Measurements from ENCODE around the gene HECTD1. TPM values are rescaled to one million over a fixed set of nuclear protein-coding genes. Genes with fewer than 3 reads are reported as not detected.
"Not testable (repeated sequence)": the region's sequence is repeated elsewhere in the genome, so short reads cannot be mapped to it uniquely, and the experiment has no call there.

Gene HECTD1
- total RNA-seq, 1 donor from 2014 or later = 174 TPM

DNA sequence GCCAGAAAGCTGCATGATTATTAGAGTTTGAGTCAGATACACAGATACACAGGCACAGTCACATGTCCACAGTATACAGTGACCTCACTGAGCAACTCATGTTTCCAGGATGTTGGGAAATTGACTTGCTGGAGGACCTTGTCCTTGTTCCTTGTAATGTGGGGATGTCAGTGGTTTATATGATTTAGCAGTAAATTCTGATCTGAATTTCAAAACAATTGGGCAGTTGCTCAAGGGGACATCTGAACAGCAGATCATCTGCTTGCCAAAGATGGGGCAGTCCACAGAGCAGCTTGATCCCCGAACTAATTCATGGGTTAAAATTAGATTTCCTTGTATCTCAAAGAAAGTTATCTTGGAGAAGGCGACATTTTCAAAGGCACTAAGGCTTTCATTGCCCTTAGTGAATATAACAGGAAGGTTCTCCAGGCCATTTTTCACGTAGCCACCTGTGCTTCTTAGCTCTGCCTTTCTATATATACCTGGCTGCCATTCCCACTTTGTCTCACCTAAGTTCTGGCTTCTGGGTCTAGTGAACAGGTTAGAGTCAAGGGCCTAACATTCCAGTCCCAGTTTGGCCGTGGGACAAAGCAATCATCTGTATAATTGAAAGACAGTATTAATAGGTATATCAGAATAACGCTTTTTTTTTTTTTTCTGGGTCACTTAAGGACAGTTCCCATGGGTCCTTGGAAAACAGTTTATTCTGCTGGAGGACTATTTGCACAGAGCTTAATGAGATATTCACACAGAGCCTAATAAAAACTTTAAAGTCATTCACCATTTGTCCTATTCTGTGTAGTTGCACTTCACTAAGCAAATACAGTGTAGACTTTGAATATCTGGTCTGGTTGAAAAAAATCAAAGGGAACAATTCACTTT lies 116.5 kb downstream of the HECTD1 start:
- peak; percentile 90 for ATAC-seq

DNA sequence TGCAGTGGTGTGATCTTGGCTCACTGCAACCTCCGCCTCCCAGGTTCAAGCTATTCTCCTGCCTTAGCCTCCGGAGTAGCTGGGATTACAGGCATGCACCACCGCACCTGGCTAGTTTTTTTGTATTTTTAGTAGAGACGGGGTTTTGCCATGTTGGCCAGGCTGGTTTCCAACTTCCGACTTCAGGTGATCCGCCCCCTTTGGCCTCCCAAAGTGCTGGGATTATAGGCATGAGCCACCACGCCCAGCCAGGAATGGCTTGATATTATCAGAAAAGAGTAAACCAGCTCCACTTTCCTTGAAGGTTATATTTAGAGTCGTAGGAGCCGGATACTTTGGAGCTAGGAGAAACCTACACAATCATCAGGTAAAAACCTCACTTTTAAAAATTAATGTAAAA lies 121.1 kb downstream of the HECTD1 start:
- not testable (repeated sequence) for ATAC-seq

DNA sequence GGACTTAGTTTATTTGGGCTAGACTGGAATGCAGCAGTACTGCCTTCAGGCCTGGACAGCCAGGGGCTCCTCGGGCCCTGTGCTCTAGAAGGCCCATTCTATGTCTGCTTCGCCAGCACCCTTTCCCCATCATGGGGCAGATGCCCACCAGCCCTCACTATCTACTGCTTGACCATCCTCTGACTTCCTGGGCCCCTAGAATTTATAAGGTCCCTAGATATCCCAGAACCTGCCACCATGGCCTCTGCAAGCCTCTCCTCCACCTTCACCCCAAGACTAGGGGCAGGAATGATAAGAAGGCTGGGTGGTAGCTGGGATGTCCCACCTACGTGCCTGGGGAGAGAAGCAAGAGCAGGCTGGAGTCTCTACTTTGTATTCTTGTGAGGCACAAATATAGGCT lies 122.6 kb downstream of the HECTD1 start:
- ATAC-seq = no peak

DNA sequence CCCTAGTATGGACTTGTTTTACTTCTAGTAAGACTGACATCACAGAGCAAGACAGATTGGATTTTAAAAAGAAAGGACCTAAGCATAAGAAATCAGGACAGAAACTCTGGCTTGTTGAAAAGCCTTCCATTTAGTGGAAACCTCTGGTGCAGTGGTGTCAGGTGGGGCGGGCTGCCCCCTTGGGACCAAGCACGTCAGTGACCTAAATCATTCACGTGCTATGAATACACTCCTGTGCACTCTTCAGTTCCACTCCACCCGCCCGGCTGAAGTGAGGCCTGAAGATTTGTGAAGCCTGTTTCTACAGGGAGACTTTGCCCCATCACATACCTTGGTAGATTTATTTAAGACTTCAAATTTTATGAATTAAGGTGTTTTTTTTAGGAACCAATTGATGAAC lies 123.2 kb downstream of the HECTD1 start:
- no peak for ATAC-seq

DNA sequence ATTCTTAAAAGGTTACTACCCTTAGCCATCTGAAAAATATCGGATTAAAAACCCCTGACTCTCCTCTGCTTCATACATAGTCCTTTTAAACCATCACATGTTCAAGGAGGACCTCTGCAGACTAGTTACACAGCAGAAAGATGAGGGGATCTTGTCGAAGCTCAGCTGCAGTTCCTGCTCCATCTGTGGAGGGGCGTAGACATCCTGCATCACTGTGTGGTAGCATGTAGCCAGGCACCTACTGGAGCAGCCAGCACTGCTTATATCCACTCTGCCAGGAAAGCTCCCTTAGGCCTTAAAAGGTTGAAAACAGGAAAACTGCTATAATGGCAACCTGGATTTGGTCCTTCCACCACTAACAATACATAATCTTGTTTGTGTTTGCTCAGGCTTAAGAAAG lies 123.8 kb downstream of the HECTD1 start:
- no peak for ATAC-seq

DNA sequence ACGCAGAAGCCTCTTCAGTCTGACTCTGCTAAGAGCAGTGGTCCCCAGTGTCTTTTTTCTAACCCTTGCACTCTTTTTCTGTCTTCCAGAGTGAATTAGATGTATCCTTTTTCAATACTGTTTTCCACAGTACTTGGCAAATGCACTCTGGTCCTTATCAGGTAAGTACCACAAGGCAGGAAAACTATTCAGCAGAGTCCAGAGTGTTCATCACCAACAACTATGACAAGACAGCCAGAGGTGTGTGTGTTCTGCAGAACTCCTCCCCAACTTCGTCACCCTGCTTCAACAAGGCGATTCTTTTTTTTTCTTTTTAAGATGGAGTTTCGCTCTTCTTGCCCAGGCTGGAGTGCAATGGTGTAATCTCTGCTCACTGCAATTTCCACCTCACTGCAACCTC lies 127.1 kb downstream of the HECTD1 start:
- no peak for ATAC-seq

DNA sequence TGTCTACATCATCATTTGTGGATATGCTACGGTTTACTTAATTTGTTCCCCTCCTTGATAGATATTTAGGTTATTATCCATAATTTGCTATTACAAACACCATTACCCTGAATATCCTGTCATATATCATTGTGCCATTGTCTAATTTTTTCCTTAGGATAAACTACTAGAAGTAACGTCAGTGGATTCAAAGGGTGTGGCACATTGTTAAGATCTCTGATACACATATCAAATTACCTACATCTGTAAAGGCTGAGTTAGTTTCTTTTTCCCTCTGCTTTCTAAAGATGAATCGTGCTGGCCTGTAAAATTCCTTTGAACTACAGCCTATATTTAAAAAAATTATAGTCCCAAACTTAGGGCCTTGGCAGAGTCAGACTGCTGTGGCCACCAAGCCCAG lies 127.5 kb downstream of the HECTD1 start:
- no peak for ATAC-seq

DNA sequence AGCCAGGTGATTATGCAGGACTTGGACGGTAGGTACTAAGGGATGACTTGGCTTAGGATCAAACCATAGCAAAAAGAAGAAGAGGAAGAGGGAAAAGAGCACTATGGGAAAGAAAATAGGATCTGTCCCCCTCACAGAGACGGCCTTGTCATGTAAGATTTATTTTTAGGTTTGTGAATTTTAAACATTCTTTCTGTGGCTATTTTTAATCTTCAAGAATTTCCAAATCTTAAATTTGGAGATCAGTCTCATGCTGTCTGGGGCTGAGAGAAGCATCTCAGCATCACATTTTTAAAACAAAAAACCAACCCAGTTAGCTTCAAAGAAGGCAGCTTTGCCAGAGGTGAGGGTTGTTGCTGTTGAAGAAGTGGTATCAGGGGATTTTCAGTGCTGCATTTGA lies 128.8 kb downstream of the HECTD1 start:
- ATAC-seq = no peak

DNA sequence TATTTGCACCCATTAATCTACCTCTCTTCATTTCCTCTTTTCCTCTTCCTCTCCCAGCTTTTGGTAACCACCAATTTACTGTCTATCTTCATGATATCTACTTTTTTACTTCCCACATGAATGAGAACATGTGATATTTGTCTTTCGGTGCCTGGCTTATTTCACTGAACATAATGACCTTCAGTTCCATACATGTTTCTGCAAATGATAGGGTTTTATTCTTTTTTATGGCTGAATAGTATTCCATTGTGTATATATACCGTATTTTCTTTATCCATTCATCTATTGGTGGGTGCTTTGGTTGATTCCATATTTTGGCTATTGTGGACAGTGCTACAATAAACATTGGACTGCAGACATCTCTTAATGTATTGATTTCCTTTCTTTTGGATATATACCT lies 132.4 kb downstream of the HECTD1 start:
- ATAC-seq = no peak

DNA sequence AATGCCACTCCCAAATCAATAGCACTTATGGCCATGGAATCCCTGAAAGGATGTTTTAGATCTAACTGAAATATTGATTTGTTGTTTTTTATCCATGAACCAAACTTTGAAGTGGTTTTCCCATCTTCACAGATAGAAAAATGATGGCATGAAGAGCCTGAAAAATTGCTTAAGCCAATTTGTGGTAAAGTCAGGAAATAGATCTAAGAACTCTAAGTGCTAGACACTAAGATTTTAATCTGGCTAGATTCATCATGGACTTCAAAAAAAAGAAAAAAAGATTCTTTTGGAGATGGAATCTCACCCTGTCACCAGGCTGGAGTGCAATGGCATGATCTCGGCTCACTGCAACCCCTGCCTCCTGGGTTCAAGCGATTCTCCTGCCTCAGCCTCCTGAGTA lies 136.4 kb downstream of the HECTD1 start:
- ATAC-seq = no peak

DNA sequence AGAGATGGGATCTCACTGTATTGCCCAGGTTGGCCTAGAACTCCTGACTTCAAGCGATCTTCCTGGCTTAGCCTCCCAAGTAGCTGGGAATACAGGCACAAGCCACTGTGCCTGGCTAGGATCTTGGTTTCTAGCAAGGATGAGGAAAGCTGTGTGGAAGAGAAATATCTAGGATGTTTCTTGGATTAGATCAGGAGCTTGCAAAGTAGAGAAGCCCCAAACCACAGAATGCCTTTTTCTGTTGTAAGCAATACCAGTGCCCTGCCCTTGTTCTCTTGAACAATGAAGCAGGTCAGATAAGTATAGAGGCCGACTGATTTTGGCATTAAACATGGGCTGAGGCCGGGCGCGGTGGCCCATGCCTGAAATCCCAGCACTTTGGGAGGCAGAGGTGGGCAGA lies 137.2 kb downstream of the HECTD1 start:
- no peak for ATAC-seq

DNA sequence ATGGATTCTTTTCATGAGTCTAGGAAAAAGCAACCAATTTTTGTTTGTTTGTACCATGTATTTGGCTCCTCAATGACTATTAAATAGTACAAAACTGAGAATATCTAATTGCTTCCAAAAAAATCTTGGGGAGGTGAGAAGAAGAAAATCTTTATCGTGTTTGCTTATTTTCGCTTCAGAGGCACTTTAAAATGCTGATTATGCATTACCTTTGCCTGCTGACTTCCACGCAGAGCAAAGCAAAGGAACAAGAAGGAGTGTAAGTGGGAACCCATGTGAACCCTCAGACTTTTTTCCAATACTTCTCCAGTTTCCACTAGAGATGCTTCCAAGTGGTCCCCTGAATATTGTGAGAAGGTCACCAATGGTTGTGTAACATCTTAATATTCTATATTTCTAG lies 138.2 kb downstream of the HECTD1 start:
- ATAC-seq = no peak

DNA sequence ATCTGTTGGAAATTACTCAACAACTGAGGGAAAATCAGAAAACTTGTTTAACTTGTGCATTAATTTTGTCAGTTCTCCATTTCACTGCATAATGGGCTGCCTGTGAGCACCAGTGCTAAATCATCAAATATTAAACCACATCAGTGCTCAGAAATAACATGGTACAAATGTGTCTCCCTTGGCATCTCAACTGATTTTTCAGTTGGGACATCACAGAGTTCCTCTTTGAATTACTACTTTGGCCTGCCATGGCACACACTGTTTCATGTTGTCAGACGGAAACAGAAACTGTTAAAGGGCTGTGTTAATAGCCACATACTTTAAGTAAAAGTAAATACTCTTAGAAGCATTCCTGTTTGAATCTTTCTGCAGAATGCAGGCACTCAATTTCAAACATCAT lies 139.4 kb downstream of the HECTD1 start:
- no peak for ATAC-seq

DNA sequence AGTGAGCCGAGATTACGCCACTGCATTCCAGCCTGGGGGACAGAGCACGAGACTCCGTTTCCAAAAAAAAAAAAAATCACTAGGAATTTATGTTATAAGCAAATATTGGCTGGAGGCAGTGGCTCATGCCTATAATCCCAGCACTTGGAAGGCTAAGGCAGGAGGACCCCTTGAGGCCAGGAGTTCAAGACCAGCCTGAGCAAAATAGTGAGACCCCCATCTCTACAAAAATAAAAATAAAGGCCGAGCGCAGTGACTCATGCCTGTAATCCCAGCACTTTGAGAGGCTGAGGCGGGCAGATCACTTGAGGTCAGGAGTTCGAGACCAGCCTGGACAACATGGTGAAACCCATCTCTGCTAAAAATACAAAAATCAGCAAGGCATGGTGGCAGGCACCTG lies 144.7 kb downstream of the HECTD1 start:
- not testable (repeated sequence) for ATAC-seq

DNA sequence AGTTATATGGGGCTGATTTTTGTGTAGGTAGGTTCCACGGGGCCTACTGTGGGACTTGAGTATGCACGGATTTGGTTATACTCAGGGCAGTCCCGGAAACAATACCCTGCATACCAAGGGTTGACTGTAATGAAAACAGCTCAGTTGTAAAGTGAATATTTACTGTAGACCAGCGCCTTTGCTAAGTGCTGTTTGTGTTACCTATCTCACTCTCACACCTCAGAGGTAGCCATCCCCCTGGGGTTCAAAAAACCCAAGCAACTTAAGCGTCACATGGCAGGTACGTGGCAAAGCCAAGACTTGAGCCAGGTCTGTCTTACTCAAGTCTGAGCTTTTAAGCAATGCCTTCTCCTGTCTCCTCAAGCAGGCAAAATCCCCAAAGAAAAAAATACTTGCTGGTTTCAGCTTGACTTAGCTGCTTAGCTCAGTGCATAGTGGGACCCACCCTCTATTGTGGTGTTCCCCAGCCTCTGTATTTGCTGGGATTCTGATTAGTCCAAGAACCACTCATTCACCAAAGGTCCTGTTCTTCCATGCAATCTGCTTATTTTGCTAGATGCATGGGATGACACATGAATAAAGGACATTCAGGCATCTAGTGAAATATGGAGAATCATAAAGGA lies 147.2 kb downstream of the HECTD1 start:
- ATAC-seq = peak; percentile 54

DNA sequence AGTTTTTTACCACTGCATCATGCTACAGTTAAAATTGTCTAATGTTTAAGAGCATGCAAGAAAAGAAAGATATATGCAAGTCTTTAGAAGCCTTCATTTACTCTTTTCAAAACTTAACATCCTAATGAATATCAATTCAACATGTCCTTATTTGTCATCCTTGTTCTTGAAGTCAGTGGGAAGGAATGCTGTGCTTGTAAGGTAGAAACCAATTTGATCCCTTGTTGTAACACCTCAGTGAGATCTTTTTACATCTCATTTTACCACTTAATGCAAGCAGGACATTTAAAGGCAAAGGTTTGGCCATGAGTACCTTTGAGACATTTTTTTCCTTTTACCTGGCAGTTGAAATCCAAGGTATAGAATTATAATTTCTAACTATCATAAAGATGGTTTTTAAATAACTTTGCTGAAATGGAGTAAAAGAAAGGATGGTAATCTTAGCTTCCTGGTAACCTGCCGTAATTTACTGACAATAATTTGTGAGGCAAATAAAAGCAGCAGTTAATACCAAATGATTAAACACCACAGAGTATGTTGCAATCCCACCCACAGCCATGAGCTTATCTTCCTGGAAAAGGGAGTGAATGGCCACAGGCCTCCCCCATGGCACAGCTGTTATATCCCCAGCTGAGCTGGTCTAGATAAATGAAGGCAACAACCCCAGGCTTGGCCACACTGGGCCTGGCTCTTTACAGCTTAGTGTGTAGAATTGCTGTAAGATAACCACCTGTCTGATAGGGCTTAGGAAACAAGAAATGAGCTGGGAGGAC lies 148.3 kb downstream of the HECTD1 start:
- peak; percentile 35 for ATAC-seq

DNA sequence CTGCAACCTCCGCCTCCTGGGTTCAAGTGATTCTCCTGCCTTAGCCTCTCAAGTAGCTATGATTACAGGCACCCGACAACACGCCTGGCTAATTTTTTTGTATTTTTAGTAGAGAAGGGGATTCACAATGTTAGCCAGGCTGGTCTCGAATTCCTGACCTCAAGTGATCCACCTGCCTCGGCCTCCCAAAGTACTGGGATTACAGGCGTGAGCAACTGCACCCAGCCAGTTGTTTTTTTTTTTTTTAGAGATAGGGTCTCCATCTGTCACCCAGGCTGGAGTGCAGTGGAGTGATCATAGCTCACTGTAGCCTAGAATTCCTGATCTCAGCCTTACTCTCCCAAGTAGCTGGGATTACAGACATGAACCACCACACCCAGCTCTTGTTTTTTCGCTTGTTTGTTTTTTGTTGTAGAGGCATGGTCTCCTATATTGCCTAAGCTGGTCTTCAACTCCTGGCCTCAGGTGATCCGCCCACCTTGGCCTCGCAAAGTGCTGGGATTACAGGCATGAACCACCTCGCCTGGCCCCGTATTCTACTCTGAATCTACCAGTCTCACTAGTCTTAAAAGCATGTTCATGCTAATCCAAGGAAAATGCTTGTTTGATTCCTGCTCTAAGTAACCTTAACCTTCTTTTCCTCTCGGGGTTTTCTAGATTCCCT lies 149.8 kb downstream of the HECTD1 start:
- ATAC-seq = no peak

DNA sequence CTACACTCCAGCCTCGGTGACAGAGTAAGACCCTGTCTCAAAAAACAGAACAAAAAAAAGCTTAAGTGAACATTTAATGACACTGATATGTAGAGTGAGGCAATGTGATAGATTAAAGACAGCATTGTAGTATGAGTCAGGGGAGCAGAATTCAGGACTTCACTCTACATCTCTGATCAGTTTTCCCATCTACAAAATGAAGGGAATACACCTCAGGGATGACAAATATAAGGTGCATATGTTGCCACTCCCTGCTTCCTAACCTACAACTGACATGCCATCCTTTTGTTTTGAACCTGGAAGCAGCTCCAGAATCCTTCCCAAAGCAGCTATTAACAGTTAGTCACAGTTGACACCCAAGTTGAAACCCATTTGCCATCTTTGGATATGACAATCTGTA lies 150.6 kb downstream of the HECTD1 start:
- ATAC-seq = peak; percentile 60

DNA sequence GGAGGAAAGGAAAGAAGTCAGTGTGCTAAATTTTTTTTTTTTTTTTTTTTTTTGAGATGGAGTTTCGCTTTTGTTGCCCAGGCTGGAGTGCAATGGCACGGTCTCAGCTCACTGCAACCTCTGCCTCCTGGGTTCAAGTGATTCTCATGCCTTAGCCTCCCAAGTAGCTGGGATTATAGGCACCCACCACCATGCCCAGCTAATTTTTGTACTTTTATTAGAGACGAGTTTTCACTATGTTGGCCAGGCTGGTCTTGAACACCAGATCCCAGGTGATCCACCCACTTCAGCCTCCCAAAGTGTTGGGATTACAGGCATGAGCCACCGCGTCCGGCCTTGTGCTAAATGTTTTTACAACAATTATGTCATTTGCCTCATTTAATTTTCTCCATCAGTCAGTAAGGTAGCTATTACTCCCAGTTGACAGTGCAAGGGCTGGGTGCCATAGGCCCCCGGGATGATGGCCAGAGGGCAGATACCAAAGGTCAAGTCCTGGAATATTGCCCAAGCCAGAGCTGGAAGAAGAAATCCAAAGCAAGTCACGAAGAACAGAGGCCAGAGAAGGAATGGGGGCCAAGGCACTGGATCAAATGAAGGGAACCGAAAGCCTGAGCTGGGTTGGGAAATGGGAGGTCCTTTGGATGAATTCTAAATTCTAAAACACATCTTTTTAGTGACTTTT lies 154.5 kb downstream of the HECTD1 start:
- ATAC-seq = not testable (repeated sequence)

DNA sequence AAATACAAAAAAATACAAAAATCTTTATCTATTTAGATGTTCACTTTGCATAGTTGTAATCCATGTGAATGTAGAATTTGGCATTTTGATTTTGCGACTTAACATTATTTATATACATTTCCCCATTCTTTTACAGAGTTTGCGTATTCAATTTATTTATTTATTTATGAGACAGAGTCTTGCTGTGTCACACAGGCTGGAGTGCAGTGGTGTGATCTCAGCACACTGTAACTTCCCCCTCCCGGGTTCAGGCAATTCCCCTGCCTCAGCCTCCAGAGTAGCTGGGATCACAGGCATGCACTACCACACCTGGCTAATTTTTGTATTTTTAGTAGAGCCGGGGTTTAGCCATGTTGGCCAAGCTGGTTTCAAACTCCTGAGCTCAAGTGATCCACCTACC lies 156.1 kb downstream of the HECTD1 start:
- no peak for ATAC-seq

DNA sequence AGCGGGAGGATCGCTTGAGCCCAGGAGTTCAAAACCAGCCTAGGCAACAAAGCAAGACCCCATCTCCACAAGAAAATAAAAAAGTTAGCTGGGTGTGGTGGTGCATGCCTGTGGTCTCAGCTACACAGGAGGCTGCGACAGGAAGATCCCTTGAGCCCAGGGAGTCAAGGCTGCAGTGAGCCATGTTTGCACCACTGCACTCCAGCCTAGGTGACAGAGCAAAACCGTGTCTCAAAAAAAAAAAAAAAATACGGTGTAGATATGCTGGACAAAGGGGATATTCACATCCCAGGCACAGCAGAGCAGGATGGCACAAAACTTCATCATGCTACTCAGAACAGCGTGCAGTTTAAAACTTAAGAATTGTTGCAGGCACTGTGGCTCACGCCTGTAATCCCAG lies 156.6 kb downstream of the HECTD1 start:
- ATAC-seq = no peak

Measured in esophagus mucosa (tissue), 1 donor.